ENCODE data around the gene ARID1B.

- TF ChIP-seq EZH2 (IDR thresholded peaks at IDR 0.05; ENCODE audit: borderline replicate concordance) (no peak), CTCF (IDR thresholded peaks at IDR 0.05; ENCODE audit: poor library complexity) (no peak)
These were observed 432.8 kb downstream of the ARID1B start for GRCh38 chr6:157209865-157210530.
